ENCODE measurements around the gene CTCFL.

The CTCFL gene

DNA sequence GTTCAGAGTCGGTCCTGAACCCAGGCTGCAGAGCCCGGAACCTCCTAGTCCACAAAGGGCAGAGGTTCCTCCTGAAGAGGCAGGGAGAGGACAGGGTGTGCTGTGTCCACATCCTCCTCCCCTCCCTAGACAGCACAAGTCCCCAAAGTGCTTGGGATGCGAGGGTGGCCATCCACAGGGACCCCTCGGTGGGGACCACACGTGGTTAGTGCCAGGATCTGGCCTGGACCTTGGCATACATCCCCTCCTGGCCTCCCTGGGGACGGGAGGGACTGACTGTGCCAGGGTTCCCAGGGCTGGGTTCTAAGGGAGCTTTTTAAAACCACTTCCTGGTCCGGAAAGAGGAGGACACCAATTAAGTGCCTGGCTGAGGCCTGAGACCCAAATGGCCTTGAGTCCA lies 63.2 kb downstream of the CTCFL start:
- DNase-seq = no peak

DNA sequence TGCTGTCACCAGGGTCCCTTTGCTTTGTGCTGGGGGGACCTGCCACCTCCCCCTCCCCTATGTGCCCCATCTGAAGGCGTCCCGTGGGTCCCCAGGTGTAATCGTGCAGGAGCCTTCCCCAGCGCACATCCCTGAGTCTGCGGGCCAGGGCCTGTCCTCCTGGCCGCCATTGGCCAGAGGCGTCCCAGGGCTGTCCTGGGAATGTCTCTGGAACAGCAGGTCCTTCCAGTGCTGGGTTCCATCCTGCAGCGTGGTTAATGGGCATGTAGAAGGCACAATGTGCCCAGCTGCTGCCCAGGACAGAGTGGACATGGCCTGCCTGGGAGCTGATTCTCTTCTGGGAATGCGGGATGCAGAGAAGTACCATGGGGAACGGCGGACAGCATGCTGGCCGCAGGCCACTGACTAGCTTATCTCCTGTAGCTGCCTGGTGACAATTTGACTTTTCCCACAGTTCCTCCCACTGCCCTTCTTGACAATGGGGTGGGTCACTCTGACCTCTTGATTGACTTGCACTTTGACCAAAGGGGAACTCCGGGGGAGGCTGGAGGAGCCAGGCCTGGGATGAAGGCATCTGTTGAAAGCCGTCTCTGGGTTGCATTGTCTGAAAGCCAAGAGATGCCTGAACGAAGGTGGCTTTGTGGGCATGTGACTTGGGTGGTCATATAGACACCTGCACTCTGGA lies 64.0 kb downstream of the CTCFL start:
- no peak for DNase-seq

DNA sequence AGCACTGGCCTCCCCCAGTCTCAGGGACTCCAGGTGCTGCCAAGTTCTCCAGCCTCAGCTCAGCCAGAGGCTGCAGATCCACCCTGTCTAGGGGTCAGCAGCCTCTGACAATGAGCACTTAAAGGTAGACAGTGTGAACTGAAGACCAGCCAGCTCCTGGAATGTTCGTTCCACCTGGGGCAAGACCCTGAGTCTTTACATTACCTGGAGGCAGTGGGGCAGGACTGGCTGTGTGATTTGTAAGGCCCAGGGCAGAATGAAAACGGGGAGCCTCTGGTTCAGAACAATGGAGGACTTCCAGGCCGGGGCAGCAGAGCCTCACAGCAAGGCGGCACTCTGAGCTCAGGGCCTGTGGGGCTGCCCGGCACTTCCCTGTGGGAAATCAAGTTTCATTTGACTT lies 65.0 kb downstream of the CTCFL start:
- DNase-seq = no peak

DNA sequence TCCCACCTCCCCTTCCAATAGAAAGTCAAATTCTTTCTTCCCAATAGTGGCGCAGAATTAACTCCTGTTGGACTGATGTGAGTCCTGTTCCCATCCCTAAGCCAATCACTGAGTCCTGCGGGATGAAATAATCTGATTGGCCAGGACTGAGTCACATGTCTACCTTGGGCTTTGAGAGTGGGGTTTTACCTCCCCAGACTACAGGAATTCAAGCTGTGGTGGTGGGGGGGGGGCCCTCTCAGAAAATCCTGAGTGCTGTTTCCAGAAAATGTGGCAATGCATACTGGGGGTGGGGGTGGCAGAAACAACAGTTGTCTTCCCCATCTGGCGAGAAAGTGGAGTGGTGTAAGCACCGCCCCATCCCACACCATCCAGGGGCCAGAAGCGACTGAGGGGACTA lies 65.7 kb downstream of the CTCFL start:
- DNase-seq = no peak

DNA sequence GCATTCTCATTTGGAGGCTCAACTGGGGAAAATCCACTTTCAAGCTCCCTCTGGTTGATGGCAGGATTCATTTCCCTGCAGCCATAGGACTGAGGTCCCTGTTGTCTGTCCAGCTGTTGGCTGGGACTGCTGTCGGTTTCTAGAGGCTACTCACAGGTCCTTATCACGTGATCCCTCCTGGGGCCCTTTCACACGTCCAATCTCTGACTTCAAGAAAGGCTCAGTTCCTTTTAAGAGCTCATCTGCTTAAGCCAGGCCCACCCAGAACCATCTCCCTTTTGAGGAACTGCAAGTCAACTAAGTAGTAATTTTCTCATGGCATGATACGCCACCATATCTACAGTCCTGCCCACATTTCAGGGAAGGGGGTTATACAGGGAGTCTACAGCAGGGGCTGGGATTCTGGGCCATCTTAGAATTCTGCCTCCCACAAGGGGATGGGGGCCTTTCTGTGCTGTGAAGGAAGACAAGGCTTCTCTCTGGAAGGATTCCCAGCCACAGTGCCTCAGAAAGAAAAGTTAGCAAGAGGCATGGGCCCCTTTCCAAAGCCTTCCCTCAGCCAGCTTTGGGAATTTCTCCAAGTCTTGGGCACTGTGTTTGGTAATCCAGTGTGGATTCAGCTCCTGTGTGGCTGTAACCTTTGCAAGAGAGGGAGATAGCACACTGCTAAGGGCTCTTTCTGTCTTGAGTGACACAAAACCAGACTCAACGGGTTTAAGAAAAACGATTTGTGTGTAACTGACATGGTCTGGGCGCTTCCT lies 66.4 kb downstream of the CTCFL start:
- no peak for DNase-seq

DNA sequence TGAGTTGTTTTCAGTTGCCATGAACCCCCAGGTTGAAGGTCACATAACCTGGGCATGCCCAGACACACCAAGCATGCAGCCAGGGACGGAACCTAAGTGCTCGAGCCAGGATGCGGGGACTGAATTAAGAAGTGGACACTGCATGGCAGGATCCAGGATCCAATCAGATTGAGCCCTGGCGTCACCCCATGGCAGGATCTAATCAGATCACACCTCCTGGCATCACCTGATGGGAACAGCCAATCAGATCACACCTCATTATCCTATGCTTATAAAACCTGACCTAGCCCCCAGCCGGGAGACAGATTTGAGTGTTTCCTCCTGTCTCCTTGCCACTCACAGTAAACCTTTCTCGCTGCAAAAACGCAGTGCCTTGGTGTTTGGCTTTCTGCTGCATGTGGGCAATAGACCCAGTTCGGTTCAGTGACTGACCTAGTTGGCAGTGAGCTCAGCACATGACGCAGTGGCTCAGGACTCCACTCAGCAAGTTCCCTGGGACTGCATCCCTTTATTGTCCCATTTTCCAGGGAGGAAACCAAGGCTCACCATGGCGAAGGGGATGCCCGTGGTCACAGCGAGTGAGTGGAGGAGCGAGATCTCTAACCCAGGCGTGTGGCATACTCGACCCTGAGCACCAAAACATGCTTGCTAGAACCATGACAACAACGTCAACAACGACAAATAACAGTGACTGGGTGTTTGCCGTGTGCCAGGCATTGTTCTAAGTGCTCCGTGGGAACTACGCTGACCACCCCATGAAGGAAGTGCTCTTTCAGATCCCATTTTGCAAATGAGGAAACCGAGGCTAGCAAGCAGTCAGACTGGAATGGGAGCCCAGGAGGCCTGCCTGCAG lies 67.5 kb downstream of the CTCFL start:
- no peak for DNase-seq

DNA sequence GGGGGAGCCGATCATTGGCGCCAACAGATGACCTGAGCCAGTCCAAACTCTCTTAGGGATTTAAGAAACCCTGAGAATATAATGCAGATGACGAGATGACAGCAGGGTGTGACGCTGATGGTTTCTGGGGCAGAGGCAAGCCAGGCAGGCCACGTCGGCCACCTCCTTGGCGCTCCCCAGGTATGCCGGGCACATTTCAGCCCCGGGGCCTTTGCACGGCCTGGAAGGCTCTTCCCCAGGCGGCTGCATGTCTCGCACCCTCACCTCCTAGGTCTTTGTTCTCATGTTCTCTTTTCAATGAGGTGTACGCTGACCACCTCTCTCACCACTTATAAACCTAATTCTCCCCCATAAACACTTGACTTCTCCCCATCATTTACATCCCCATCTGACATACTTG lies 68.8 kb downstream of the CTCFL start:
- DNase-seq = no peak

DNA sequence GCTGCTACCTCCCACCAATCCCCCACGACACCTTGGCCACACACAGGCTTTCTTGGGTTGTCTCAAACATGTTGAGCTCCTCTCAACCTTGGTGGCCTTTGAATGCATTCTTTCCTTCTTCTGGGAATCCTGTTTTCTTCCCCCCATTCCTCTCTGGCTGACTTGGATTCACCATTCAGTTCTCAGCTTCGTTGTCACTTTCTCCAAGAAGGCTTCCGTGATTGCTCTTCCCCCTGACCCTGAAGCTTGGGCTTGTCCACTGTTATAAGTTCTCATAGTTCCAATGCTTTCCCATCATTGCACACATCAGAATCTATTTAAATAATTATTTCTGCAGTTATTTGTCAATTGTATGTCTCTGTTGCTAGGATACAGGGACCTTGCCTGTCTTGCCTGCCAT lies 69.6 kb downstream of the CTCFL start:
- DNase-seq = no peak

DNA sequence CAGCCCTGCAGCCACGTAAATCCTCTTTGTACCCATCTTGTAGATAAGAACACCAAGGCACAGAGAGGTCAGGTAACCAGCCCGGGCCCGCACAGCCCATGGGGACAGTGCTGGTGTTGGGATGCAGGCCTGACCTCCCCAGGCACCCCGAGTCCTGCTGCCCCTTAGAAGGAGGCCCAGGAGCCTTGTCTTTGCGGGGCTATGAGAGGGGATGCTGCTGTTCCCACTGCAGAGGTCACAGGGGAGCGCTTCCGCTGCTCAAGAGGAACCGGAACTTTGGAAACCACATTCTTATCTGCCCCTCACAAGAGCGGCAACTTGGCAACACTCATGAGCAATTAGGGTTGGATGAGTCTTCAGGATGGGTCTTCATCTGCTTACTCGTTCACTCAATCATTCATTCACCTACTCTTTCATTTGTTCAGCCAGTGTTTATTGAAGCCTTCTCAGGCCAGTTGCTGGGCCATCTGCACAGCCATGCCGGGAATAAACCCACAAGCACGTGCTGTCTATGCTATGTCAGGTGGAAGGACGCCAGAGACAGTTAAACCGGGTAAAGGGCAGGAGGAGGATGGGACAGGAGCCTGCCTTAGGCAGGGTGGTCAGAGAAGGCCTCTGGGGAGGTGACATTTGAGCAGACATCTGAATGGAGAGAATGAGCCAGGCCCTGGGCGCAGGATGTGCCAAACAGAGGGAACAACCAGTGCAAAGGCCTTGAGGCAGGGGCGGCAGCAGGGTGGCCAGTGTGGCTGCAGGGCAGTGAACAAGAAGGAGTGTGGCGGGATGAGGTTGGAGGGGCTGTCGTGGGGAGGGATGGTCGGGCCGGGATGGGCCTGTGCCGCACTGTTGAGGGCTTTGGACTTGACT lies 72.9 kb downstream of the CTCFL start:
- DNase-seq = no peak

DNA sequence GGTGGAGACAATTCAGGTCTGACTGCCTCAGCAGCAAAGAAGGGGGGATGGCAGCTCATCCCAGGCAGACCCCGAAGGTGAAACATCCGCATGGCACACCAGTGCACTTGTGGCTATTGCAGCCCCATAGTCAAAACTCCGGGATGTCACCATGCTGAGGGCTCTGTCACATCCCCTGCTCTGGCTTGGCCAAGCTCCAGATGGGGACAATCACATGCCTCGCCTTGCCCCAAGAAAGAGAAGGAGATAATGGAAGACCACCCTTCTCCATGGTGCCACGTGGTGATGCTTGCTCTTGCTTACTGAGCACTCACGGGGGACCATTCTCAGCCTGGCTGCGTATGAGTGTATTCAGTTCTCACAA lies 73.5 kb downstream of the CTCFL start:
- no peak for DNase-seq

DNA sequence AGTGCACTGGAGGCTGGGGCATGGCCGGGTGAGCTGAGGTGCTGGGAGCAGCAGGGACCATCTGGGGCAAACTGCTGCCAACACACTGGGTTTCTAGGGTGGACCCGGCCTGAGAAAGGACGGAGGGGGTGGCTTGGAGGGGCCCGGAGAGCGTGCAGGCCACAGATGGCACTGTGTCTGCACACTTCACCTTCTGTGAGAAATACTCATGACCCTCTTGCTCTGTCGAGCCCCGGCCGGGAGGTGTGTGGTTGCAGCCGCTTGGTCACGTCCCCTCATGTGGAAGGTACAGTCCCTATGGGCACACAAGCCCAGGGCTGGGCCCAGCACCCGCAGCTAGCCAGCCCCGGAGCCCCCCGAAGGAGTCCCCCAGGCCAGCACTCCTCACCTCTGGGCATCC lies 74.0 kb downstream of the CTCFL start:
- DNase-seq = no peak

DNA sequence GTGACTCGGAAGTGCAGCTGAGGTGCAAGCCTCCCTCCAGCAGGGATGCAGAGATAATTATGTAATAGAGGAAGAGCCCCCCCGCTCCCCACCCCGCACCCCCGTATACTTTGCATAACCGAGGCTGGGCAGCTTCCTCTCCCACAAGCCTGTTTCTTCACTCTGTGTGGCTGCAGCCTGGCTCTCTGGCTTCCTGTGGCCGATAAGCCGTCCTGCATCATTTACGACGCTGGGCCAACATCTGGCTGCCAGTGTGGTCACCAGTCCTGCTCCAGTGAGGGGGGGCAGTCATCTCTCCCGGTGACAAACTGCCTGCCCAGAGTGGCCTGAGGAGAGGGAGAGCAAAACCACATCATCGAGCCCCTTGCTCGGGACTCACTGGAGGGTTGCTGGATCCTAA lies 74.5 kb downstream of the CTCFL start:
- DNase-seq = no peak

DNA sequence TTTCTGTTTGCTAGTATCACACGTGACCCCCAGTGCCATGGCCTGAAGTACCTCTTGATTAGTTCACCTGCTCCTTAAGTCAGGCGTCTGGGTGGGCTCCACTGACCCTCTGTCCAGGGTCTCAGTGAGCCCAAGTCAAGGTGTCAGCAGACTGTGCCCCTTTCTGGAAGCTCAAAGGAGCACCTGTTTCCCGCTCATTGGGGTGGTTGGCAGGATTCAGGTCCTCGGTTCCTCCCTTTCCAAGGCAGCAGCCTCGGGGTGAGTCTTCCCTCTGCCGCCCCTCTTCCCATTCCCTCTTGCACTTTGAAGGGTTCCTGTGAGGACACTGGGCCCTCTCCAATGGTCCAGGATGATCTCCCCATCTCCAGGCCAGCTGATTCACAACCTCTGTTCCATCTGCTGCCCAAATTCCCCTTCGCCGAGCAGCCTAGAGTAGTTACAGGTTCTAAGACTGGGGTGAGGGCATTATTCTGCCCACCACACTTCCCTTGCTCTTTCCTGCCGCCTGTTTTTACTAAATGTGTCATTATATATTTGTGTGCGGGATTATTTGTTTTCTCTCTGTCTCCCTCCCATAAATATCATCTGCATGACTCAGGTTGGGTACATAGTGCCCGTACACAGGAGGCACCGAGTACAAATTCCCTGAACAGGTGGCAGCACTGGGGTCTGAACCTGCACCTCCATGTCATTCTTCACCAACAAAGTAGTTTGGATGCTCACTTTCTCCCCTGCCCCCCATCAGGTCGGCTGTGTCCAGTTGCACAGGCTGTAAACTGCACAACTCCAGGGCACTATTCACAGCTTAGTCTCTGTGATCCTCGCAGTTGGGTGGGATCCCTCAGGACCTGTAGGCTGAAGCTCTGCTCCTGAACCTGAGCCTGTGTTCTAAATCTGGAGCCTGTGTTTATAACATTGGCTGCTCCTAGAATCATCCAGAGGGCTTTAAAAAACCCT lies 75.3 kb downstream of the CTCFL start:
- no peak for DNase-seq

DNA sequence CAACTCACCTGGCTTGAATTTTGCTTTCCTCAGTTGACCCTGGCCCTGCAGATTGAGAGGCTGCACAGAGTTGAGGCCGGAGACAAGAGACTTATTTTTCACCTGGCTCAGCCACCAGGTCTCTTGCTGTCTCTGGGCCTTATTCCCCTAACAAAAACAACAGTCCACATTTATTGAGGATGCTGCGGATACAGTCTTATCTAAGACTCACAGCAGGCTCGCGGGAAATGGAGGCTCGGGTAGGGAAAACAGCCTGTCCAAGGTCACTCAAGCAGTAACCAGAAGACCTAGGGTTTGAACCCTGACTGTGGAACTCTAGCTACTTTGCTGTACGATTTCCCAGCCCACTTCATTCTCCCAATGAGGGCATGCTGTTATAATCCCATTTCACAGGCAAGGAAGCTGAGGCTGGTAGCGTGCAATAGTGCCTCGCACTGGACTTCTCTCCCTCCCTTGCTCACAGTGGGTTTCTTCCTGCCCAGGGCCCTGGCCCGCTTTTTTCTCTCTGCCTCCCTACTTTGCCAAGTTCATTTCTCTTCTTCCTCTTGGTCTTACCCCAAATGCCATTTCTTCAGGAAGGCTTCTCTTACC lies 76.1 kb downstream of the CTCFL start:
- DNase-seq = no peak

Measured in NCI-H2171 treated with DMSO at 0.1 percent for 48 hours (cell line).